DND-41 (cell line): Measurements from ENCODE around the gene AP2B1.

ENCODE experiments used
- ATAC-seq: fragments of 200-7000 bp; cut with Tn5 transposase; 3 replicates; pipeline ENCODE4 v1.9.1; 2021; ENCODE audit warnings: low read depth; ENCODE audit not compliant: insufficient read depth
- DNase-seq: peaks from one replicate; pipeline ENCODE4 v3.0.0-alpha.2; 2020
- H2AFZ ChIP-seq: 2 replicates; pipeline ENCODE4 v1.6.0; 2012; ENCODE audit warnings: low read depth, low read length
- H3K27ac ChIP-seq: 2 replicates; pipeline ENCODE4 v1.5.1; 2012; ENCODE audit warnings: low read length, inconsistent platforms
- H3K27me3 ChIP-seq: fragments of 200-600 bp; sonication (generic); 2 replicates; pipeline ENCODE4 v1.6.0; 2012; ENCODE audit warnings: low read length, mild to moderate bottlenecking, inconsistent platforms; ENCODE audit not compliant: insufficient read depth, poor library complexity
- H3K36me3 ChIP-seq: 2 replicates; pipeline ENCODE4 v1.5.1; 2012; ENCODE audit warnings: low read length, inconsistent platforms; ENCODE audit not compliant: insufficient read depth
- H3K4me1 ChIP-seq: 2 replicates; pipeline ENCODE4 v1.5.1; 2012; ENCODE audit warnings: mild to moderate bottlenecking, low read length; ENCODE audit not compliant: insufficient read depth
- H3K4me2 ChIP-seq: 2 replicates; pipeline ENCODE4 v1.6.0; 2012; ENCODE audit warnings: mild to moderate bottlenecking, moderate library complexity, low read length, inconsistent platforms; ENCODE audit not compliant: insufficient read depth
- H3K4me3 ChIP-seq, 2 experiments: fragments of 200-600 bp in 1 of 2; shearing (Covaris generic) in 1 of 2; 2 replicates each; pipeline ENCODE4 v1.5.1; 2012 to 2016; ENCODE audit warnings: inconsistent platforms in 2 of 2, low read length in 2 of 2, mild to moderate bottlenecking in 2 of 2, low read depth in 1 of 2, moderate library complexity in 1 of 2
- H3K79me2 ChIP-seq: 2 replicates; pipeline ENCODE4 v1.6.0; 2012; ENCODE audit warnings: low read length, inconsistent platforms; ENCODE audit not compliant: insufficient read depth
- H3K9ac ChIP-seq: 2 replicates; pipeline ENCODE4 v1.6.0; 2012; ENCODE audit warnings: low read depth, mild to moderate bottlenecking, inconsistent platforms, low read length, moderate library complexity
- H3K9me3 ChIP-seq: 2 replicates; pipeline ENCODE4 v1.5.1; 2012; ENCODE audit warnings: low read length, moderate library complexity, mild to moderate bottlenecking, inconsistent platforms; ENCODE audit not compliant: insufficient read depth, severe bottlenecking
- H4K20me1 ChIP-seq: 2 replicates; pipeline ENCODE4 v1.6.0; 2012; ENCODE audit warnings: low read length; ENCODE audit not compliant: insufficient read depth
- CTCF ChIP-seq: IDR thresholded peaks from 2 replicates; pipeline ENCODE4 v1.5.1; 2012; ENCODE audit warnings: borderline replicate concordance, low read length, moderate library complexity, mild to moderate bottlenecking; ENCODE audit not compliant: poor library complexity, severe bottlenecking; ENCODE audit errors: extremely low read depth
- EZH2 ChIP-seq: IDR thresholded peaks from 3 replicates; pipeline ENCODE4 v1.6.1; 2012; ENCODE audit warnings: borderline replicate concordance, low read depth, mild to moderate bottlenecking, moderate library complexity, low read length, inconsistent platforms; ENCODE audit not compliant: severe bottlenecking

Gene AP2B1

DNA sequence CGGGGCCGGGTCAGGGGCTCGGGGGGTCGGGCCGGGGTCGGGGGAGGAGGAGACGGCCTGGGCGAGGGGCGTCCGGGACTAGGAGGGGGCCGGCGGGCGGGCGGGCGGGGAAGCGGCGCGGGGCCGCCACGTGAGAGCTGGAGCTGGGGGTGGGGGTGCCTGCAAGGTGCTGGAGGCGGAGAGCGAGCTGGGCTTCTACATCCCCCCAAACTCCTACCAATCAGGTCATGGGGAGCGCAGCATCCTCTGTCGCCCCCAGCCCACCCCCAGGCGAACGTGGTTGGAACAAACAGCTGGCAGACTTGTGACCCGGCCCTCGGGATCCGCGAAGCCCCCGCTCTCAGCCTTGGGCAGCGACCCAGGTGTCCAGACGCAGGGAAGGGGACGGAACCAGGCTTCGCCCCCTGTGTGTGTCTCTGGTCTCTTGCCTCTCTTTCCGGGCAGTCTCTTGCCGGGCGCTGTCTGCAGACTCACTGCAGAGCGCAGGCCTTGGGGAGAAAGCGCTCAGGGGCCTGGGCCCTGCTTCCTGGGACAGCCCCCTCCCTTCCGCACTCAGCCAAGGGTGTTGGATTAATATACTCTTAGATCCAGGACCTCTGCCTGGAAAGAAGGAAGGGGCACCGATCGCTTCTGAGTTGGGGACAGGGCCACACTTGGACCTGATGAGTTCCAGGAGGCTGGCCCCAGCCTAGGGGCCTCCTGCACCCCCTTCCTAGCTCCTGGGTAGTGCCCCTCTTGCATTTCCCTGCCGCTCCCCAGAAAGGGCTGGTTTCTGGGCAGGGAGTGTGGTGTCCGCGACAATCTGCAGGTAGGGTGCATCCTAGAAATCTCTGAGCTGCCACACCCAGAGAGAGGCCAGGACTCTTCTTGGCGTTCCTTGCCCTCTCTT, 145.0 kb downstream of the AP2B1 start:
- ATAC-seq (peak; percentile 16; the same call in 2 of the 3 replicates), DNase-seq (no peak)
- H4K20me1 ChIP-seq: no peaks in the 10 kb centered on the region
- peak overlapping the region; percentile 31; the same call in 1 of the 2 replicates for H2AFZ ChIP-seq
- H3K4me3 ChIP-seq: no peak overlapping the region
- TF ChIP-seq CTCF (no peak), EZH2 (no peak)
- no peaks in the 10 kb centered on the region for H3K9me3 ChIP-seq
- H3K9ac ChIP-seq: no peak overlapping the region; the same call in 1 of the 2 replicates
- peaks cover 9% of the 10 kb centered on the region; the same call in 1 of the 2 replicates for H3K36me3 ChIP-seq
- H3K4me2 ChIP-seq: peak overlapping the region; percentile 67
- H3K27ac ChIP-seq: no peak overlapping the region
- peaks cover 11% of the 10 kb centered on the region for H3K4me1 ChIP-seq
- H3K79me2 ChIP-seq: no peaks in the 10 kb centered on the region
- H3K27me3 ChIP-seq: no peaks in the 10 kb centered on the region

GRCh38 chr17:35732806-35733136, 145.6 kb downstream of the AP2B1 start:
- Histone ChIP-seq H3K27ac (no peak overlapping the region), H3K9me3 (no peaks in the 10 kb centered on the region), H2AFZ (no peak overlapping the region), H3K79me2 (no peaks in the 10 kb centered on the region), H3K4me3 (no peak overlapping the region), H3K4me1 (peaks cover 11% of the 10 kb centered on the region), H3K4me2 (no peak overlapping the region), H4K20me1 (no peaks in the 10 kb centered on the region), H3K9ac (no peak overlapping the region), H3K27me3 (no peaks in the 10 kb centered on the region), H3K36me3 (peaks cover 5% of the 10 kb centered on the region; the same call in 1 of the 2 replicates)
- DNase-seq (no peak), ATAC-seq (no peak)
- no peak for TF ChIP-seq CTCF
- TF ChIP-seq EZH2: no peak

- Histone ChIP-seq H3K4me2 (no peak overlapping the region), H3K4me3 (no peak overlapping the region)
- no peak for TF ChIP-seq EZH2
- TF ChIP-seq CTCF: no peak
Observed at GRCh38 chr17:35733366-35733765, 146.2 kb downstream of the AP2B1 start.

More at GRCh38 chr17:35733366-35733765, 146.2 kb downstream of the AP2B1 start:
- no peak for DNase-seq
- Histone ChIP-seq H3K79me2 (no peaks in the 10 kb centered on the region), H3K4me1 (peaks cover 11% of the 10 kb centered on the region), H4K20me1 (no peaks in the 10 kb centered on the region), H3K9ac (no peak overlapping the region), H3K9me3 (no peaks in the 10 kb centered on the region), H3K27me3 (no peaks in the 10 kb centered on the region), H3K36me3 (0 out of 2 replicates have a peak, but pooled peaks cover 3% of the 10 kb centered on the region), H2AFZ (no peak overlapping the region), H3K27ac (no peak overlapping the region)
- ATAC-seq: no peak
